GM18517 (cell line): ENCODE results near the gene COMMD10.
"Not testable (repeated sequence)": the region's sequence is repeated elsewhere in the genome, so short reads cannot be mapped to it uniquely, and the experiment has no call there.

Experiments
- ATAC-seq: cut with Tn5 transposase; IDR thresholded peaks from one replicate; pipeline ENCODE4 v1.9.1; 2021; ENCODE audit warnings: mild to moderate bottlenecking, moderate library complexity; ENCODE audit not compliant: unreplicated experiment

Gene COMMD10

DNA sequence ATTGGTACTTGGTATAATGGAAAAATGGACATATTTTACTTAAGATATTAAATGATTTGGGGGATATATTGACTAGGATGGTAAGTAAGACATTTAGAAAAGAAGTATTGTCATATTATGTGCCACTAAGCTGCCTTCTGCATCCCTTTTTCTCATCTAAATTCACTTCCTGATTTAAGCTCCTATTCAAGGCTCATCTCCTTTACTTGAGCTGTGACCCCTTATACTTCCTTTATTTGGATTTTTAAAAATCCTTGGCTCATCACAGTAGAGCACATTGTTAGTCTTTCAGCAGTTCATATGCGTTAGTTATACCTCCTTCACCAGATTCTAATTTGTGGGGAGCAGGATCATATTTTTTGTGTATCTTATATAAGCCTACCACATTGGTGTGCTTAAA lies 6.6 kb downstream of the COMMD10 start:
- ATAC-seq = no peak

DNA sequence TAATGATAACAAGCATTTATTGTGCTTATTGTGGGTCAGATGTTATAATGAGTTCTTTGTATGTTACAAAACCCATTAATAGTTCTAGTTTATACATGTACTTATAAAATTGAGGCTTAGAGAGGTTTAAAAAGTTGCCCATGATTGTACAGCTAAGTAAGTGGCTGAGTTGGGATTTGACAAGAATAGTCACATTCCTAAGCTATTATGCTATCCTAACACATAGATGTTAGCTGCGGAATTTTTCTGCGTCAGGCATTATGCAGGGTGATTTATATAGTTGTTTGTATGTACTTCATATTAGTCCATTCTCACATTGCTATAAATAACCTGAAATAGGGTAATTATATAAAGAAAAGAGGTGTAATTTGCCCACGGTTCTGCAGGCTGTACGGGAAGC lies 12.5 kb downstream of the COMMD10 start:
- no peak for ATAC-seq

DNA sequence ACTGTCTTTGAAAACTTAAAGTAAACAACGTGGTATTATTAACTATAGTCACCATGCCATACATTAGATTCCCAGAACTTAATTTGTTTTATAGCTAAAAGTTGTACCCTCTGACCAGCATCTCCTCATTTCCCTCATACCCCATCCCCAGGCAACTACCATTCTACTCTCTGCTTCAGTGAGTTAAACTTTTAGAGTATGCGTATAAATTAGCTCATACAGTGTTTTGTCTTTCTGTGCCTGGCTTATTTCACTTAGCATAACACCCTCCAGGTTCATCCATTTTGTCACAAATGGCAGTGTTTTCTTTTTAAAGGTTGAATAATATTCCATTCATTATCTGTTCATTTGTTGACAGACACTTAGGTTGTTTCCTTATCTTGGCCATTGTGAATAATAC lies 14.2 kb downstream of the COMMD10 start:
- no peak for ATAC-seq

DNA sequence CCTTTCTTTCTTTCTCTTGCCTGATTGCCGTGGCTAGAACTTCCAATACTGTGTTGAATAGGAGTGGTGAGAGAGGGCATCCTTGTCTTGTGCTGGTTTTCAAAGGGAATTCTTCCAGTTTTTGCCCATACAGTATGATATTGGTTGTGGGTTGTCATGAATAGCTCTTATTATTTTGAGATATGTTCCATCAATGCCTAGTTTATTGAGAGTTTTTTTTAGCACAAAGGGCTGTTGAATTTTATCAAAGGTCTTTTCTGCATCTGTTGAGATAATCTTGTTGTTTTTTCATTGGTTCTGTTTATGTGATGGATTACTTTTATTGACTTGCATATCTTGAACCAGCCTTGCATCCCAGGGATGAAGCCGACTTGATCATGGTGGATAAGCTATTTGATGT lies 20.1 kb downstream of the COMMD10 start:
- not testable (repeated sequence) for ATAC-seq

DNA sequence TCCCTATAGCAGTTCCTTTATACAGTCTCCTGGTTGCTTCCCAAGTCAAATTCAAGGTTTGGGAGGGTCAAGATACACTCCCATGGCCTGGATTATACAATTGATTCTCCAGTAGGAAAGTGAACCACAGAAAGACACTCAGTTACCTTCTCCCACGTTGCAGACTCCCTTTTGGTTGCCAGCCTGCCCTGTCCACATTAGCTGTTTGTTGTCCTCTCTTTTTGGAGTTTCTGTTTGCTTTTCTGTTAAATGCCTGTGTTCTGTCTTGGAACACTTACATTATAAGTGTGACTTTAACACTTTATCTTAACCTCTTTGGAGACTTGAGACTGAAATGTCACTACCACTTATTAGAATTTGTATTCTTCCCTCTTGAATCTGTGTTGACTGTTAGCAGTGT lies 30.3 kb downstream of the COMMD10 start:
- no peak for ATAC-seq

DNA sequence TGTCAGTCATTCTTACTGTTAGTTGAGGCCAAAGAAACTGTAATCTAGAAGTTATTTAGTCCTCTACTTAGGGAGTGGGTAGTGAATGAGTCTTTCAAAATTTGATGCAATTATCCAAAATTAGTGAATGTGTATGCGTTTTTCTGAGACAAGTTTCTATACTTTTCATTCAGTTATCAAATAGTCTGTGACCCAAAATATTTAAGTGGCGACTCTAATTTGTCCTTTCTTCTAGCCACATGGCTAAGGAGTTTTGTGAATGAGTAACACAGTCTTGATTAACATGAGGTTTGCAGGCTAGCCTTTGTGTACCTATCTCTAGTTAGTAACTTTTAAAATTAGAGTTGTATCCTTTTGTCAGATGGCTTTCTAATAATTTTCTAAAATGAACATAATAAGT lies 45.6 kb downstream of the COMMD10 start:
- no peak for ATAC-seq

DNA sequence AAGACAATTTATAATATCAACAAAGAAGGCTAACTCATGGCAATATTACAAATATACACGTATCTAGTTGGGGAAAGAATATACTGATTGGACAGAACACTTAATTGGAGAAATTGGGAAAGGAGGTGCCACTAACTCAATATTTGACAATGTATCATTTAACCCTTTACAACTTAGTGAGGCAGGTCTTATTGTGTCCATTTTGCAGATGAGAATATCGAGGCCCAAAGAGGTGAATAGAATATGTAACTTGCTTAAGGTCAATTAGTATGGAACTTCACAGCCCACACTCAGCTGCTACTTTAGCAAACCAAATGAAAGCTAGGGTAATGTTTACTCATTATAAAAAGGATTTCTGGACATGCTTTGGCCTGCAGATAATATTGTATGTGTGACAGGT lies 46.2 kb downstream of the COMMD10 start:
- ATAC-seq = no peak

DNA sequence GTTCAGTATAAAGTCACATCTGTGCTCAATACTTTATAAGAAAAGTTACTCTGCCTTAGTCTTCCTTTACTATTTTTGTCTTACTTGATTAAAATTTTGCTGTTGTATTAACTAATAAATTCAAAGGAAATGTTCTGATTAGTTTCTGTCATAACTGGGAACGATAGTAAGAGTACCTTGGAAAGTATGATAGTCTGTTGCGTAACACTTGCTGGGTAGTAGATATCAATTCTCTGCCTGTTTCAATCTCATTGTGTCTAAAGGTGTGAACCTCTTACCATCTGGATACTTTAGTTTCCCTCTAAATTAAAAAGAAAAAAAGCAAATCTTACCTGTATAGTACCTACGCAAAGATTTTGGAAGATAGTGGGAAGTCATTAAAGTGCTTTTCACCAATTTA lies 48.5 kb downstream of the COMMD10 start:
- no peak for ATAC-seq

DNA sequence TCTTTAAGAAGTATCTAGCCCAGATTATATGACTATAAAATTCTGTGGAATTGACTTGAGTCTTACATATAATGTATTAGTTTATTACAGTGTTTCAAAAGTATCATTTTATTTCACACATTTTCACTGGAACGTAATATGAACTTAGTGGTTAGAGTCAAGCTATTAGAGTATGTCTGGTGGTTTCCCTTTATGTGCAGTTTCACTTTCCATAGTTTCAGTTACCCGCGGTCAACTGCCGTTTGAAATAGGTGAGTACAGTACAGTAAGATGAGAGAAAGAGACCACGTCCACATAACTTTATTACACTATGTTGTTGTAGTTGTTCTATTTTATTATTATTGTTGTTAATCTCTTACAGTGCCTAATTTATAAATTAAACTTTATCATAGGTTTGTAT lies 50.5 kb downstream of the COMMD10 start:
- ATAC-seq = peak; percentile 99

DNA sequence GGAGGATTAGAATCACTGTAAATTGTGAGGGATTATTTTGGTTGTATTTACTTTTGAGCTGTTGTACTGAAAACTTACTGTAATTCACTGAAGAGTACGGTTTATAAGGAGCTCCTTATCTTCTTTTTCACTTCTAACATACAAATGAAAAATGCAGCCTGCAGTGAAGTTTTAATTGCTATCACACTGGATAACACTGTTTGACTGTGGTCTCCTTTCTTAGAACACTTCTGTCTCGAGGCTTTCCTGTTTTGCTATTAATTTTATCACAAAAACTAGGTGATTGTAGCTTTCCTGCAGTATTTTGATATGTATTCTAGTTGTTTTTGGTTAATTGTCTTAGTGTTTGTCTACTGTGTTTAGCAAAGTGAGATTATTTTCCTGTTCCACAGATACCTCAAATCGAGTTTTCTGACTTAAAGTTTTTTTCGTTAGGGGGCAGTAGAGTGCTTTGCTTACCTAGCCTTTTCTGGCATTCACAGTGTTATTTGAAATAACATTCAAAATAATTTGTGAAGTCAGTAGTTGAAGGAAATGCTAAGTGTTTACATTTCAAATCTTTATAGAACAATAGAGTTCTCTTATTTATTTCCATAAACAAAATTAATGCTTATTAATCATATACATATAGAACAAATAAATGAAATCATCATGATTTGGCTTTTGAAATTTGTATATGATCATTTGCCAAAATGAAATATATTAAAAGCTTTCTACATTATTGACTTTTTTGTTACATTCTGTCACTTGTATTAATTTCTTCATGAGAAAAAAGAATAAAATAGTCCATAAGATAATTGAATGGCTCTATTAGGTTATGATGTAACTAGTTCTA lies 52.9 kb downstream of the COMMD10 start:
- no peak for ATAC-seq

DNA sequence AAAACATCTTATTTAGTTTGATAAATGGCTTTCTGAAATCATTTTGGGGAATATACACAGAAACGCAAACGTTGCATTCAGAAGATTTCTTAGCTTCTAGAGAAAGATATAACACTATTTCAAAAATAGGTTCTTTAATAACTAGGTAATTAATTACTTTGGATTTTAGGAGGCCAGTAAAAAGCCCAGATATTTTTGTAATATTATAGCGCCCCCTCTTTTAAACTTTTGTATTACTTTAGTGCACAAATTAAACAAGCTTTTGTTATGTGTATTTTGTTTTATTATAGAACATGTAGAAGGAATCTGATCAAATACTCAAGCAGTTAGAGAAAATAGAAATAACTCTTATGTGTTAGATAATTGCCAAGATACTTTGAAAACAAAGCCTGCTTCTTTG lies 57.7 kb downstream of the COMMD10 start:
- ATAC-seq = no peak

DNA sequence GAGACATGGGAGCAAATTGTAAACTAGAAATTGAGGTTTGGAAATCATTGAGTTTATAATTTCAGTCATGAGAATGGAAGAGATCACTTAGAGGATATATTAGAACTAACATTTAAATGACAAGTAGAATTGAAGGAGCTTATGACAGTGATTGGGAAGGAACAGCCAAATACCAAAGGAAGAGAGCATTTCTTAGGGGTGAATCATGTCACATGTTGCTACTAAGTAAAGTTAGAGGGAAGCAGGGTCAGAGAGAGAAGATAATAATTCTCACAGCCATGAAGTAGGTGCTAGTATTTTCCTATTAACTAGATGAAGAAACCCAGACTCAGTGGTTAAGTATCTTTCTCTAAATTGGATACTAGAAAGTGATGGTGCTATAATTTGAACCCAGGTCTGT lies 59.3 kb downstream of the COMMD10 start:
- no peak for ATAC-seq

DNA sequence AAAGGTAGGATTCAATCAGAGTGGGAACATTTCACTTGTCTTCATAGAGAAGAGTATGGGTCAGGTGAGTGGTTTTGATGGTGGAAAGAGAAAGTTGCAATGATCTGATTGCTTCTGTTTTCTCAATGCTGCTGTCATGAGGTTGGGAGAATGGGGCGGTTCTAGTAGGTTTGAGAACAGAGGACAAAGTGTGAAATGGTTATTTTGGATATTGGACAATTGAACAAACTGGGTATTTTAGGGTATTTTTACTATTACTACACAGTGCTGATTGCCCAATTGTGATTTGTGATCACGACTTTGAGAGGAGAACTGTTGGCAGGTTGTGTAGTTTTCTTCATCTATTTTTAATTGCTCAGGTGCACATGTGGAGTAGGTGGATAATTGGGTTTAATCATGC lies 60.2 kb downstream of the COMMD10 start:
- no peak for ATAC-seq

DNA sequence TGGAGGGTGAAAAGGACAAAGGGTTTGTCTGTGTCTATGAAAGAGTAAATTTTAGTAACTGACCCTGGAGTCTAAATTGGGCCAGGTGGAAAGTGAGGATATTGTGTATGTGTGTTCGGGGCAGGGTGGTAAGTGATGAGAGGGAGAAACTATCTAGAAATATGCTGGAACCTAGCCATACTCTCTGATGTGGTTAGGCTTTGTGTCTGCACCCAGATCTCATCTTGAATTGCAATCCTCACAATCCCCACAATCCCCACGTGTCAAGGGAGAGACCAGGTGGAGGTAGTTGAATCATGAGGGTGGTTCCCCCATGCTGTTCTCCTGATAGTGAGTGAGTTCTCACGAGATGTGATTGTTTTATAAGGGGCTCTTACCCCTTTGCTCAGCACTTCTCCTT lies 60.6 kb downstream of the COMMD10 start:
- ATAC-seq = no peak

DNA sequence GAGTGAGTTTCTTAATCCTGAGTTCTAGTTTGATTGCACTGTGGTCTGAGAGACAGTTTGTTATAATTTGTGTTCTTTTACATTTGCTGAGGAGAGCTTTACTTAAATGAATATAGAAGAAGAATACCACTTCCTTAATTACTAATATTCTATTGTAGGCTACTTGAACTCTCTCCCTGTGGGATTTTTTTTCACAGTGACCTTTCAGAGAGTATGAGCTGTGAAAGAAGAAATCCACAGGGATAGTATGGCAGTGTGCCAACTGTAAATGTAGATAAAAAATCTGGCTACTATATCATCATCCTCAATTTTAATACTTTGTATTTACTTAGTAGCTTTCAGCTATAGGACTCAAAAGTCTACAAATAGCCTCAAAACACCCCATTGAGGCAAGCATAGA lies 67.3 kb downstream of the COMMD10 start:
- no peak for ATAC-seq

DNA sequence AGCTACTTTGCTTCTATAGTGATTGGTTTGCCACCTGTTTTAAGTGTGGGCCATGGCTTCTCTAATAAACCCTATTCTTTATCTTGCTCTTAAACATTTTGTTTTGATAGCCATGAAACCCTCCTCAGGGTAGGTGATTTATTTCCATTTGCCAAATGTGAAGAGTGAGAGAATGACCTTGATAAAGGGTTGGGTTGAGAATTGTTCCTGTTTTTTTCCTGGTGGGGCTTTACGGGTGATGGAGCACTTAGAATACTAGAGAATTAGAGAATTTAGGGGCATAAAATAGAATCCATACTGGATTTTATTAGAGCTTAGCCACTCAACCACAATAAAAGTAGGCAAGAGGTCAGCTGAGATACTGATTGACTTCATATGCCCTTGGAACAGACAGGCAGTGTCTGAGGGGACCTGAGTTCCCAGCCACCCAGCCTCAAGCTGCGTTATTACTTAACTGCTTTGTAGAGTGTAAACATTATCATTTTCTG lies 68.9 kb downstream of the COMMD10 start:
- ATAC-seq = no peak

DNA sequence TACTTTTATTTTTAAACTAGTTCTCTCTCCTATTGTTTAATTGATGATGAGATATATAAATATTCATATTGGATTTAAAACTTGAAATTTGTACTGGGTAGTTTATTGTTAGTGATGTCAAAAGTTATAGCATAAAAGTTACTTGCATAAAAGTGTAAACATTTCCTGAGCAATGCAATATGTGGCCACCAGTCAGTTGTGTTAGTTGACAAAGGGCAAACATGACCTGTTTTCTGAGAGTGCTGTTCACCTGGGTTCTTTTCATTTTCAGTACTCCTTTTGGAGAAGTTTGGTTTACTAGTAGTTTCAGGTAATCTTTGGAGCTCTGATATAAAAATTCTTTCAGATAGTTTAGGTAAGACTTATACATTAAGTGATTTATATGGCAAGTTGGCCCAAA lies 69.4 kb downstream of the COMMD10 start:
- ATAC-seq = no peak

DNA sequence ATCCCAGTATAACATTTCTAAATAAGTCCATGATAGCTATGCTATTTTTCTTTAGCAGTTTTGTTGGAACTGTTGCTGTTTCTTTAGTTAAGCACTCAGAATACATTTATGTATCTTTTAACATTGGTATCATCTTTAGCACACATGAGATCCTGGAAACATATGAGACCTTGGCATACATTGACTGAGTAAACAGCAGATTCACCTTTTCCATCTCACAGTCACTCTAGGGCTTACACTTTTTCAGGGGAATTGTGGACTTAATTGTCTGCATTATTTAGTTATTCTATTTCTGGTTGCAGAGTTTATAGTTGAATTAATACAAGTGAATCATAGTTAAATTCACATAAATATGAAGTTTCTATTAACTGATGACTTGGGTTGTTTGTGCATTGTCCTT lies 70.1 kb downstream of the COMMD10 start:
- ATAC-seq = no peak

DNA sequence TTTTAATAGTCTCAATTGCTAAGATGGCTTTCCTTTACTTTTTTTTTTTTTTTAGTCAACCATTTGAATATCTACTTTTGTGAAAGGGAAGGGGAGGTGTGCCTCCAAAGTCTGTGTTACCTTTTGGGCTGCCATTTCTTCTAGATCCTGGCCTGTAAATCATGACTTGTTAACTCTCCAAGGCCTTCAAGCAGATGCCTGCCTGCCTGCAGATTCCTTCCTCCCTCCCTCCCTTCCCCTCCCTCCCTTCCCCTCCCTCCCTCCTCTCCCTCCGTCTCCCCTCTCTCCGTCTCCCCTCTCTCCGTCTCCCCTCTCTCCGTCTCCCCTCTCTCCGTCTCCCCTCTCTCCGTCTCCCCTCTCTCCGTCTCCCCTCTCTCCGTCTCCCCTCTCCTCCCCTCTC lies 73.1 kb downstream of the COMMD10 start:
- ATAC-seq = no peak

DNA sequence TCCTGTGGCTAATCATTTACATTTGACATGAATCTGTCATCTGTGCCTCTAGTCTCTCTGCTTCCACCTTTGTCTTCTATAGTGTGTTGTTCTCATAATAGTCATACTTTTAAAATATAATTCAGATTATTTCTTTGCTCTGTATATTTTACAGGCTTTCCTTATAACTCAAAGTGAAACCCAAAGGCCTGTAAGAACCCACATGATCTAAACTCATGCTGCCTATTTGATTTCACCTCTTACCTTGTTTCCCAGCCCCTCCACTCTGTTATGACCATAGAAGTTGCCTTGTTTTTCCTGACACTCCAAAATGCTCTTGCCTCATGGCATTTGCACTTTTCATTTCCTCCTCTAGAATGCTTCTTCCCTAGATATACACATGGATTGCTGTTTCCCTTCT lies 74.2 kb downstream of the COMMD10 start:
- ATAC-seq = no peak

DNA sequence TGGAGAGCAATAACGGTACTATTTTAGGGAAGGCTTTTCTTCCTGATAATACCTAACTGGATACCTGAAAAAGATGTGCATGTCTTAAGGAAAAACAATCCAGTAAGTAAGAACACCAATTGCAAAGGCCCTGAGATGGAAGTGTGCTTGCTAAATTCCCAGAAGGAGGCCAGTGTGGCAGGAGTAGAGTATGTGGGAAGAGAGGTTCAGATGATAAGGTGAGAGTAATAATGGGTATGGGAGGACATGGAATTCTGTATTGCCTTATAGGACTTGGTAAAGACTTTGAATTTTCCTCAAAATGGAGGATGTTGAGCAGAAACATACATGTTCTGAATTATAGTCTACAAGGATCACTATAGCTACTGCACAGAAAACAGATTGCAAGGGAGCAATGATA lies 89.3 kb downstream of the COMMD10 start:
- no peak for ATAC-seq

DNA sequence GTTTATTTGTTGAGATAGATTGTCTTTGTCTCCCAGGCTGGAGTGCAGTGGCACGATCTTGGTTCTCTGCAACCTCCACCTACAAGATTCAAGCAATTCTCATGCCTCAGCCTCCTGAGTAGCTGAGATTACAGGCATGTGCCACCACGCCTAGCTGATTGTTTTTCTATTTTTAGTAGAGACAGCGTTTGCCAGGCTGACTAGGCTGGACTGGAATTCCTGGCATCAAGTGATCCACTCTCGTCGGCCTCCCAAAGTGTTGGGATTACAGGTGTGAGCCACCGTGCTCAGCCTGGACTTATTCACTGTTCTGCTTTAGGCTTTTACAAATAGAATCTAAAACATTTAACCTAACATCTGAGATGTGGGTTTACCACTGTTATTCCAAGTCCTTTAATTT lies 91.3 kb downstream of the COMMD10 start:
- ATAC-seq = no peak

DNA sequence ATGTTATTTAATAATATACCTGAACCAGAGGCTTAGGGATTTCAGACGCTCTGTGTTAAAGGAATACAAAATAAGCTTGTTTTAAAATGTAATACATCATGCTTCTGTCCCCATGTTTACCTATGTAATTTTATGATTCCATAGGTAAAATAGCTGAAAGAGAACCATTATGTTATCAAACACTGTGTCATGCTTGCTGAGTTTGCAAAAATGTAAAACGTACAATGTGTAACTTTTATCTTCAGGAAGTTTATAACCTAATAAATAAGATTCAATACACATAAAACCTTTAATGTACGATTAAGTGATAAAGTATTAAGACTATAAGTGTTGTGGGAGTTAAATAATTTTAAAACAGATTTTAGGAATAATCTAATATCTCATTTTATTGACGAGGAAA lies 94.1 kb downstream of the COMMD10 start:
- no peak for ATAC-seq
